Caco-2 (cell line): ENCODE data around the gene REEP1. TPM values are rescaled to one million over a fixed set of nuclear protein-coding genes. Genes with fewer than 3 reads are reported as not detected.

ENCODE experiments used
- BruUV-seq: library from RNA; stranded (reverse); fragments of 400-500 nt; replicated peaks from 2 replicates; lab custom pipeline; 2021; lab: Mats Ljungman, UMichigan
- CTCF ChIA-PET: fragments of 300-600 bp; sonication (Branson Sonifier 250); formaldehyde crosslinking; loops from one replicate; lab custom pipeline; 2022; ENCODE audit warnings: antibody characterized with exemption; lab: Charles Lee
- POLR2A ChIA-PET: fragments of 300-600 bp; sonication (Branson Sonifier 250); formaldehyde crosslinking; loops from one replicate; lab custom pipeline; 2022; ENCODE audit warnings: antibody characterized with exemption; lab: Charles Lee
- DNase-seq, 2 experiments: peaks; one replicate each; pipeline versions ENCODE4 v3.0.0 to v3.0.0-alpha.2; 2020 to 2022
- H3K27me3 ChIP-seq: replicated peaks from 2 replicates; pipeline ENCODE4 v1.6.0; 2011; ENCODE audit warnings: low read length; ENCODE audit not compliant: control insufficient read depth, insufficient read depth
- H3K36me3 ChIP-seq: 2 replicates; pipeline ENCODE4 v1.5.1; 2011; ENCODE audit warnings: low read length; ENCODE audit not compliant: control insufficient read depth, insufficient read depth
- H3K4me1 ChIP-seq: fragments of 250-450 bp; sonication (Bioruptor Pico); 2 replicates; pipeline ENCODE4 v1.5.1; 2020; ENCODE audit warnings: mild to moderate bottlenecking
- H3K4me3 ChIP-seq: 2 replicates; pipeline ENCODE4 v1.5.1; 2011; ENCODE audit warnings: low read depth, mild to moderate bottlenecking, control low read depth, low read length
- H3K9me3 ChIP-seq: fragments of 250-450 bp; sonication (Bioruptor Pico); 2 replicates; pipeline ENCODE4 v1.5.1; 2020; ENCODE audit warnings: mild to moderate bottlenecking, moderate library complexity
- H3K27ac Mint-ChIP-seq: one replicate; pipeline ENCODE4 v1.8.0; 2022; ENCODE audit warnings: mixed read lengths; ENCODE audit not compliant: unreplicated experiment
- H3K27me3 Mint-ChIP-seq: one replicate; pipeline ENCODE4 v1.8.0; 2022; ENCODE audit warnings: mixed read lengths; ENCODE audit not compliant: insufficient read depth, unreplicated experiment
- H3K36me3 Mint-ChIP-seq: one replicate; pipeline ENCODE4 v1.8.0; 2022; ENCODE audit warnings: mild to moderate bottlenecking, mixed read lengths; ENCODE audit not compliant: insufficient read depth, unreplicated experiment
- H3K4me1 Mint-ChIP-seq: one replicate; pipeline ENCODE4 v1.8.0; 2022; ENCODE audit warnings: low read depth, mixed read lengths; ENCODE audit not compliant: unreplicated experiment
- H3K4me3 Mint-ChIP-seq: one replicate; pipeline ENCODE4 v1.8.0; 2022; ENCODE audit warnings: mild to moderate bottlenecking, moderate library complexity, mixed read lengths; ENCODE audit not compliant: unreplicated experiment
- H3K9me3 Mint-ChIP-seq: one replicate; pipeline ENCODE4 v1.8.0; 2022; ENCODE audit warnings: mixed read lengths; ENCODE audit not compliant: unreplicated experiment
- intact Hi-C: fragments of 100-400 bp; cut with micrococcal nuclease; formaldehyde crosslinking; loops from one replicate; pipeline ENCODE4 v1.10.0; 2022; ENCODE audit not compliant: unreplicated experiment
- total RNA-seq: library from RNA; stranded (reverse); gene quantifications from 2 replicates; pipeline ENCODE4 v1.2.3, GENCODE V29; 2022
- TF ChIP-seq, protein P1 (sequence below), 2 experiments: fragments of 200-600 bp in 1 of 2; IDR thresholded peaks; 1 replicate in 1 of 2; 2 replicates in 1 of 2; pipeline versions ENCODE4 v1.5.1 to v1.8.0; 2011 to 2022; ENCODE audit warnings: antibody characterized with exemption in 1 of 2, control low read depth in 1 of 2, inconsistent platforms in 1 of 2, low read depth in 1 of 2, low read length in 1 of 2, mild to moderate bottlenecking in 1 of 2, moderate library complexity in 1 of 2; ENCODE audit not compliant: insufficient read depth in 1 of 2, severe bottlenecking in 1 of 2, unreplicated experiment in 1 of 2

REEP1 gene
- total RNA-seq, 1 experiment from 2014 or later: 16.6 TPM

DNA sequence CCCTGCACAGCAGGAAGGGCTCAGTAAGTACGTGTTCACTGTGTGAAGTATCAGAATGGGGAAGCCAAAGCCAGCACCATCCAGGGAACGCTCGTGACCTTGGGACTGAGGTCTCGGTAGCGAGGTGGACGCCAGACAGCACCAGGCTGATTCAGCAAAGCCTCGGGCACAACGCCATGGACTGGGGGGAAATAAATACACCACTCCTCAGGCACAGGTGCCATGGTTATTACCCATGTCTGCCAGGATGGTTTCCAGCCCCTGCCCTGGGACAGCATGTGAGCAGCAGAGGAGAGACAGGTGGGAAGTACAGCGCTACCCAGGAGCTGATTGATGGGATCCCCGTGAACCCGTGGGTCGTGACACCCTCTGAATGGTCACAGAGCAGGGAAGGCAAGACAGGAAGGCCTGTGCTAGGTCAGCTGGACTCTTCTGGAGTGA, 53.0 kb downstream of the REEP1 start:
- Mint-ChIP-seq H3K27me3 (no peaks in the 10 kb centered on the region), H3K27ac (no peak overlapping the region), H3K4me1 (no peaks in the 10 kb centered on the region), H3K4me3 (no peak overlapping the region), H3K9me3 (no peaks in the 10 kb centered on the region), H3K36me3 (no peaks in the 10 kb centered on the region)
- BruUV-seq: no TSS peak
- DNase-seq: no peak
- Histone ChIP-seq H3K9me3 (no peaks in the 10 kb centered on the region), H3K27me3 (no peaks in the 10 kb centered on the region), H3K4me3 (no peak overlapping the region), H3K36me3 (no peaks in the 10 kb centered on the region), H3K4me1 (no peaks in the 10 kb centered on the region)
- intact Hi-C loops: no loop called here
- POLR2A ChIA-PET: interaction anchor here (0.5 kb wide), 1 partner anchor 135 kb away, joined by 3 read pairs; no protein-coding TSS in a partner anchor
- TF ChIP-seq, protein P1, sequence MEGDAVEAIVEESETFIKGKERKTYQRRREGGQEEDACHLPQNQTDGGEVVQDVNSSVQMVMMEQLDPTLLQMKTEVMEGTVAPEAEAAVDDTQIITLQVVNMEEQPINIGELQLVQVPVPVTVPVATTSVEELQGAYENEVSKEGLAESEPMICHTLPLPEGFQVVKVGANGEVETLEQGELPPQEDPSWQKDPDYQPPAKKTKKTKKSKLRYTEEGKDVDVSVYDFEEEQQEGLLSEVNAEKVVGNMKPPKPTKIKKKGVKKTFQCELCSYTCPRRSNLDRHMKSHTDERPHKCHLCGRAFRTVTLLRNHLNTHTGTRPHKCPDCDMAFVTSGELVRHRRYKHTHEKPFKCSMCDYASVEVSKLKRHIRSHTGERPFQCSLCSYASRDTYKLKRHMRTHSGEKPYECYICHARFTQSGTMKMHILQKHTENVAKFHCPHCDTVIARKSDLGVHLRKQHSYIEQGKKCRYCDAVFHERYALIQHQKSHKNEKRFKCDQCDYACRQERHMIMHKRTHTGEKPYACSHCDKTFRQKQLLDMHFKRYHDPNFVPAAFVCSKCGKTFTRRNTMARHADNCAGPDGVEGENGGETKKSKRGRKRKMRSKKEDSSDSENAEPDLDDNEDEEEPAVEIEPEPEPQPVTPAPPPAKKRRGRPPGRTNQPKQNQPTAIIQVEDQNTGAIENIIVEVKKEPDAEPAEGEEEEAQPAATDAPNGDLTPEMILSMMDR (IDR thresholded peaks at IDR 0.05; ENCODE audit: insufficient read depth in 1 of 2, low read depth in 1 of 2, low read length in 1 of 2, severe bottlenecking in 1 of 2, unreplicated experiment in 1 of 2): no peak
- CTCF ChIA-PET: no interaction called here

DNA sequence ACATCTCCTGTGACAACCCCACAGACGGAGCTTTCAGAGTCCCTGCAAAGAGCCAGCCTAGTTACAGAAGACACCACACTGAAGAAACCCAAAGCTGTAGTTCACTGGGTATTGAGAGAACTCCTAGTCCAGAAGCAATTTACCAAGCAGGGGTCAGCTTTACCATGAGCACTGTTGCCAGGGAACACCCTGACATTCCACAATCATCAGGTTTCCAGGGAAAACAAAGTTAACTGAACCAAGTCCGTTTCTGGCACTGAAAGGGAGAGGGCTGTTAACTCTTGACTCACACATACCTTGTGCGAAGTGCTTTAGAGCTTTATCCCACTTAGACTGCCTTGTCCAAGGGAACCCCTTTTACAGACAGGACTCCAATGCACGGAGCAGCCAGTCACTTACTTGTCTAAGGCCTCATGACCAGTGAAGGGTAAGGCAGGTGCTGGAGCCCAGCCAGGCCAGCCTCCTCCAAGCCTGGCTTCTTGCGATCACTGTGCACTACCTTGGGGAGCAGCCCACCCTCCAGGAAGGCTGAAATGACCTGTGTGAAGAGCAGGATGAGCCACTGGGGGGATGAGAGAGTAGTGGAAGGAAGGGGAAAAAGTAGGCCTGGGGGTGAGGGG, 53.9 kb downstream of the REEP1 start:
- TF ChIP-seq, protein P1 (IDR thresholded peaks at IDR 0.05; ENCODE audit: insufficient read depth in 1 of 2, low read depth in 1 of 2, low read length in 1 of 2, severe bottlenecking in 1 of 2, unreplicated experiment in 1 of 2): no peak
- no peaks in the 10 kb centered on the region for H3K4me1 Mint-ChIP-seq
- CTCF ChIA-PET: no interaction called here
- no peaks in the 10 kb centered on the region for H3K27me3 Mint-ChIP-seq
- H3K27ac Mint-ChIP-seq: peak overlapping the region; percentile 2
- no peak overlapping the region for H3K4me3 Mint-ChIP-seq
- POLR2A ChIA-PET: no interaction called here
- Histone ChIP-seq H3K4me1 (no peaks in the 10 kb centered on the region), H3K36me3 (no peaks in the 10 kb centered on the region), H3K9me3 (no peaks in the 10 kb centered on the region), H3K4me3 (no peak overlapping the region), H3K27me3 (no peaks in the 10 kb centered on the region)
- intact Hi-C loops: no loop called here
- peak in 1 of 2 experiments; percentile 24 for DNase-seq
- H3K36me3 Mint-ChIP-seq: no peaks in the 10 kb centered on the region
- no peaks in the 10 kb centered on the region for H3K9me3 Mint-ChIP-seq
- BruUV-seq: no TSS peak

DNA sequence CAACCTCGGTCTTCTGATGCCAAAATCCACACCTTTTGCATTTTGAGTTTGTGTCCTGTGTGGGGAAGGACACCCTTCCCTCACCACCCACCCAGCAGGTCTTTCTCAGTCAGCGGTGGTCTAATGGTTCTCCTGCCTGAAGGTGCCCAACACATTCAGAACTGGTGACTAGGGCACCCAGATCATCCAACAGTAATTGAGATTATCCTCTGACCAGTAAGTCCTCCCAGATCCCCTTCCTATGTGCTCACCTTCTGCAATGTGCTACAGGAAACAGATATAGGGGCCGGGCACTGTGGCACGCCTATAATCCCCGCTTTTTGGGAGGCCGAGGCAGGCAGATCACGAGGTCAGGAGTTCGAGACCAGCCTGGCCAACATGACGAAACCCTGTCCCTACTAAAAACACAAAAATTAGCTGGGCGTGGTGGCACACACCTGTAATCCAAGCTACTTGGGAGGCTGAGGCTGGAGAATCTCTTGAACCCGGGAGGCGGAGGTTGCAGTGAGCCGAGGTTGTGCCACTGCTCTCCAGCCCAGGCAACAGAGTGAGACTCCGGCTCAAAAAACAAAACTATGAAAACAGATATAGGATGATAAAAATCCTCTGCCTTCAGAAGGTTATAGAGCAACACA, 56.2 kb downstream of the REEP1 start:
- Histone ChIP-seq H3K9me3 (no peaks in the 10 kb centered on the region), H3K4me1 (no peaks in the 10 kb centered on the region), H3K27me3 (no peaks in the 10 kb centered on the region), H3K4me3 (no peak overlapping the region), H3K36me3 (no peaks in the 10 kb centered on the region)
- H3K36me3 Mint-ChIP-seq: no peaks in the 10 kb centered on the region
- no peaks in the 10 kb centered on the region for H3K9me3 Mint-ChIP-seq
- no TSS peak for BruUV-seq
- TF ChIP-seq, protein P1 (IDR thresholded peaks at IDR 0.05; ENCODE audit: insufficient read depth in 1 of 2, low read depth in 1 of 2, low read length in 1 of 2, severe bottlenecking in 1 of 2, unreplicated experiment in 1 of 2): no peak
- H3K4me3 Mint-ChIP-seq: no peak overlapping the region
- intact Hi-C loops: no loop called here
- H3K4me1 Mint-ChIP-seq: no peaks in the 10 kb centered on the region
- CTCF ChIA-PET: no interaction called here
- POLR2A ChIA-PET: no interaction called here
- H3K27me3 Mint-ChIP-seq: no peaks in the 10 kb centered on the region
- H3K27ac Mint-ChIP-seq: no peak overlapping the region
- no peak for DNase-seq
